ENCODE data around the gene STAB2. TPM values are rescaled to one million over a fixed set of nuclear protein-coding genes. Genes with fewer than 3 reads are reported as not detected.

STAB2 gene
- polyA plus RNA-seq, 1 of the 3 experiments (the other 2 are of a cell fraction), result not detected

DNA sequence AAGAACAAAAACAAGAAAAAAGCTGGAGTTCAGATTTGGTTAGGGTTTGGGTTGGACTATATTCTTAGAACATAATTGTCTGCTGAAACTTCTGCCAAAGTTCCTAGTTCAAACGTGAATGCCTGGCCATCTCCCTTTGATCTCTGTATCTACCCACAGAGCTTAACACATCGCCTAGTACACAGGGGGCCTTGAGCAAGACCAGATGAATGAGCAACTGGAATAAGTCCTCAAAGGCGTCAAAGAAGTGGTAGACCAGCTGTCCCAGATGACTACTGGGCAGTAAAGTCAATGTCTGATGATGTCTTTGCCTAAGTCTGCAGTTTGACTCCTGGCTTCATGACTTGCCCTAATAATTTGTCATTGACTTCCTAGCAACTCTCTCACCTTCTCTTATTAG is 13.9 kb upstream of the STAB2 start:
- WGBS (ENCODE audit: low lambda C conversion rate), result 20% methylated on average over 3 of the region's 3 CpGs
- Histone ChIP-seq H3K27ac (ENCODE audit: low read depth in 2 of 2, low read length in 1 of 2) (no peak overlapping the region), H3K9ac (no peak overlapping the region), H3K4me2 (no peak overlapping the region), H3K79me2 (ENCODE audit: insufficient read depth) (no peaks in the 10 kb centered on the region), H3K27me3 (ENCODE audit: insufficient read depth) (no peaks in the 10 kb centered on the region; the same call in 1 of the 2 replicates), H4K20me1 (ENCODE audit: insufficient read depth) (no peaks in the 10 kb centered on the region), H3K9me2 (no peaks in the 10 kb centered on the region), H3K36me3 (replicated peaks in 1 of 2; ENCODE audit: control insufficient read depth in 1 of 2, insufficient read depth in 2 of 2, low read length in 1 of 2) (no peaks in the 10 kb centered on the region), H3K4me1 (ENCODE audit: control insufficient read depth in 1 of 2, insufficient read depth in 2 of 2, low read depth in 1 of 2, low read length in 1 of 2) (peaks cover 0 to 7% of the 10 kb centered on the region in 2 experiments; a peak in 1 of 4 replicates), H3F3A (replicated peaks; ENCODE audit: insufficient read depth) (no peaks in the 10 kb centered on the region), H2AFZ (ENCODE audit: low read depth) (no peak overlapping the region), H3K4me3 (ENCODE audit: low read depth in 2 of 2, low read length in 1 of 2) (no peak overlapping the region), H3K9me3 (no peaks in the 10 kb centered on the region)
- TF ChIP-seq, protein P1, sequence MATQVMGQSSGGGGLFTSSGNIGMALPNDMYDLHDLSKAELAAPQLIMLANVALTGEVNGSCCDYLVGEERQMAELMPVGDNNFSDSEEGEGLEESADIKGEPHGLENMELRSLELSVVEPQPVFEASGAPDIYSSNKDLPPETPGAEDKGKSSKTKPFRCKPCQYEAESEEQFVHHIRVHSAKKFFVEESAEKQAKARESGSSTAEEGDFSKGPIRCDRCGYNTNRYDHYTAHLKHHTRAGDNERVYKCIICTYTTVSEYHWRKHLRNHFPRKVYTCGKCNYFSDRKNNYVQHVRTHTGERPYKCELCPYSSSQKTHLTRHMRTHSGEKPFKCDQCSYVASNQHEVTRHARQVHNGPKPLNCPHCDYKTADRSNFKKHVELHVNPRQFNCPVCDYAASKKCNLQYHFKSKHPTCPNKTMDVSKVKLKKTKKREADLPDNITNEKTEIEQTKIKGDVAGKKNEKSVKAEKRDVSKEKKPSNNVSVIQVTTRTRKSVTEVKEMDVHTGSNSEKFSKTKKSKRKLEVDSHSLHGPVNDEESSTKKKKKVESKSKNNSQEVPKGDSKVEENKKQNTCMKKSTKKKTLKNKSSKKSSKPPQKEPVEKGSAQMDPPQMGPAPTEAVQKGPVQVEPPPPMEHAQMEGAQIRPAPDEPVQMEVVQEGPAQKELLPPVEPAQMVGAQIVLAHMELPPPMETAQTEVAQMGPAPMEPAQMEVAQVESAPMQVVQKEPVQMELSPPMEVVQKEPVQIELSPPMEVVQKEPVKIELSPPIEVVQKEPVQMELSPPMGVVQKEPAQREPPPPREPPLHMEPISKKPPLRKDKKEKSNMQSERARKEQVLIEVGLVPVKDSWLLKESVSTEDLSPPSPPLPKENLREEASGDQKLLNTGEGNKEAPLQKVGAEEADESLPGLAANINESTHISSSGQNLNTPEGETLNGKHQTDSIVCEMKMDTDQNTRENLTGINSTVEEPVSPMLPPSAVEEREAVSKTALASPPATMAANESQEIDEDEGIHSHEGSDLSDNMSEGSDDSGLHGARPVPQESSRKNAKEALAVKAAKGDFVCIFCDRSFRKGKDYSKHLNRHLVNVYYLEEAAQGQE (IDR thresholded peaks at IDR 0.05; ENCODE audit: low read depth, low read length), result no peak
- TF ChIP-seq, protein P2, sequence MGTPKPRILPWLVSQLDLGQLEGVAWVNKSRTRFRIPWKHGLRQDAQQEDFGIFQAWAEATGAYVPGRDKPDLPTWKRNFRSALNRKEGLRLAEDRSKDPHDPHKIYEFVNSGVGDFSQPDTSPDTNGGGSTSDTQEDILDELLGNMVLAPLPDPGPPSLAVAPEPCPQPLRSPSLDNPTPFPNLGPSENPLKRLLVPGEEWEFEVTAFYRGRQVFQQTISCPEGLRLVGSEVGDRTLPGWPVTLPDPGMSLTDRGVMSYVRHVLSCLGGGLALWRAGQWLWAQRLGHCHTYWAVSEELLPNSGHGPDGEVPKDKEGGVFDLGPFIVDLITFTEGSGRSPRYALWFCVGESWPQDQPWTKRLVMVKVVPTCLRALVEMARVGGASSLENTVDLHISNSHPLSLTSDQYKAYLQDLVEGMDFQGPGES (IDR thresholded peaks at IDR 0.05; ENCODE audit: low read depth, low read length), result no peak
- TF ChIP-seq, protein P3, sequence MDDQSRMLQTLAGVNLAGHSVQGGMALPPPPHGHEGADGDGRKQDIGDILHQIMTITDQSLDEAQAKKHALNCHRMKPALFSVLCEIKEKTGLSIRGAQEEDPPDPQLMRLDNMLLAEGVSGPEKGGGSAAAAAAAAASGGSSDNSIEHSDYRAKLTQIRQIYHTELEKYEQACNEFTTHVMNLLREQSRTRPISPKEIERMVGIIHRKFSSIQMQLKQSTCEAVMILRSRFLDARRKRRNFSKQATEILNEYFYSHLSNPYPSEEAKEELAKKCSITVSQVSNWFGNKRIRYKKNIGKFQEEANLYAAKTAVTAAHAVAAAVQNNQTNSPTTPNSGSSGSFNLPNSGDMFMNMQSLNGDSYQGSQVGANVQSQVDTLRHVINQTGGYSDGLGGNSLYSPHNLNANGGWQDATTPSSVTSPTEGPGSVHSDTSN (IDR thresholded peaks at IDR 0.05), result no peak
- no peak for TF ChIP-seq NFIC (IDR thresholded peaks at IDR 0.05; ENCODE audit: borderline replicate concordance)
- no peak for TF ChIP-seq FOXJ3 (CRISPR knock-in tag; IDR thresholded peaks at IDR 0.05)
- POLR2A ChIA-PET, result no interaction called here
- DNase-seq, result no peak
- CTCF ChIA-PET, result interaction anchor here (0.6 to 2.4 kb wide), 4 partner anchors 10 to 60 kb away, joined by 3 to 13 read pairs (median 8); no protein-coding TSS in a partner anchor

DNA sequence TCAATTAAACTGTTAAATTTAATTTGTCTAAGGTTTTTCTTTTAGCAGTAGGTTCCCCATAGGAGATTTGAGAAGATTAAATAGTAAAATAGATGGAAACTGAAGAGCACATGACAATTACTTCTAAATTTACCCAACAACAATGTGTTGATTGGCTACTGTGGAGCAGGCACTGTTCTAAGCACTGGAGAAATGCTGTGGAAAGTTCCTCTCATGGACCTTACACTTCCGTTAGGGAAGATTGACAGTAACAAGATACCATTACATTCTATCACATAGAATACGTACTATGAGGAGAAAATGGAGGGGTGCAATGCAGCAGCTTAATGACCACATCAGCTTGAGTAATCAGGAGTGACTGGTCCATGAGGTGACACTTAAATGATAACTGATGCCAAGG is 8.1 kb upstream of the STAB2 start:
- no peak for TF ChIP-seq YY1 (IDR thresholded peaks at IDR 0.05; ENCODE audit: low read depth)
- no peak for TF ChIP-seq SMC3 (IDR thresholded peaks at IDR 0.05; ENCODE audit: low read depth, low read length)
- no peak for TF ChIP-seq TCF12 (IDR thresholded peaks at IDR 0.05)
- TF ChIP-seq FOSL2 (IDR thresholded peaks at IDR 0.05; ENCODE audit: borderline replicate concordance, low read depth), result no peak
- TF ChIP-seq TAF1 (IDR thresholded peaks at IDR 0.05; ENCODE audit: borderline replicate concordance, low read depth, low read length), result no peak
- TF ChIP-seq, protein P2 (IDR thresholded peaks at IDR 0.05; ENCODE audit: low read depth, low read length), result no peak
- TF ChIP-seq, protein P4, sequence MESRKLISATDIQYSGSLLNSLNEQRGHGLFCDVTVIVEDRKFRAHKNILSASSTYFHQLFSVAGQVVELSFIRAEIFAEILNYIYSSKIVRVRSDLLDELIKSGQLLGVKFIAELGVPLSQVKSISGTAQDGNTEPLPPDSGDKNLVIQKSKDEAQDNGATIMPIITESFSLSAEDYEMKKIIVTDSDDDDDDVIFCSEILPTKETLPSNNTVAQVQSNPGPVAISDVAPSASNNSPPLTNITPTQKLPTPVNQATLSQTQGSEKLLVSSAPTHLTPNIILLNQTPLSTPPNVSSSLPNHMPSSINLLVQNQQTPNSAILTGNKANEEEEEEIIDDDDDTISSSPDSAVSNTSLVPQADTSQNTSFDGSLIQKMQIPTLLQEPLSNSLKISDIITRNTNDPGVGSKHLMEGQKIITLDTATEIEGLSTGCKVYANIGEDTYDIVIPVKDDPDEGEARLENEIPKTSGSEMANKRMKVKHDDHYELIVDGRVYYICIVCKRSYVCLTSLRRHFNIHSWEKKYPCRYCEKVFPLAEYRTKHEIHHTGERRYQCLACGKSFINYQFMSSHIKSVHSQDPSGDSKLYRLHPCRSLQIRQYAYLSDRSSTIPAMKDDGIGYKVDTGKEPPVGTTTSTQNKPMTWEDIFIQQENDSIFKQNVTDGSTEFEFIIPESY (IDR thresholded peaks at IDR 0.05; ENCODE audit: borderline replicate concordance, low read depth), result no peak
- no peak for TF ChIP-seq ELF1 (IDR thresholded peaks at IDR 0.05)
- no peak for TF ChIP-seq RXRA (IDR thresholded peaks at IDR 0.05; ENCODE audit: borderline replicate concordance, low read depth)
- TF ChIP-seq EP300 (IDR thresholded peaks at IDR 0.05; ENCODE audit: borderline replicate concordance in 1 of 2, low read depth in 1 of 2, low read length in 1 of 2), result no peak
- no peak for TF ChIP-seq JUND (IDR thresholded peaks at IDR 0.05)
- no peak for TF ChIP-seq NRF1 (IDR thresholded peaks at IDR 0.05; ENCODE audit: low read depth, low read length)
- TF ChIP-seq, protein P5, sequence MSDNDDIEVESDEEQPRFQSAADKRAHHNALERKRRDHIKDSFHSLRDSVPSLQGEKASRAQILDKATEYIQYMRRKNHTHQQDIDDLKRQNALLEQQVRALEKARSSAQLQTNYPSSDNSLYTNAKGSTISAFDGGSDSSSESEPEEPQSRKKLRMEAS (IDR thresholded peaks at IDR 0.05; ENCODE audit: low read depth), result no peak
- no peak for TF ChIP-seq CHD2 (IDR thresholded peaks at IDR 0.05; ENCODE audit: low read length, partially characterized antibody)
- no peak for TF ChIP-seq FOXJ3 (CRISPR knock-in tag; IDR thresholded peaks at IDR 0.05)
- no peak for TF ChIP-seq SIN3A (IDR thresholded peaks at IDR 0.05; ENCODE audit: borderline replicate concordance, low read depth, low read length)
- Histone ChIP-seq H3F3A (replicated peaks; ENCODE audit: insufficient read depth) (no peaks in the 10 kb centered on the region), H3K9me3 (no peaks in the 10 kb centered on the region), H3K36me3 (replicated peaks in 1 of 2; ENCODE audit: control insufficient read depth in 1 of 2, insufficient read depth in 2 of 2, low read length in 1 of 2) (no peaks in the 10 kb centered on the region), H3K27ac (ENCODE audit: low read depth in 2 of 2, low read length in 1 of 2) (no peak overlapping the region), H3K4me2 (no peak overlapping the region), H3K79me2 (ENCODE audit: insufficient read depth) (no peaks in the 10 kb centered on the region), H3K9me2 (no peaks in the 10 kb centered on the region), H2AFZ (ENCODE audit: low read depth) (no peak overlapping the region), H3K4me3 (ENCODE audit: low read depth in 2 of 2, low read length in 1 of 2) (no peak overlapping the region), H4K20me1 (ENCODE audit: insufficient read depth) (no peaks in the 10 kb centered on the region), H3K9ac (no peak overlapping the region), H3K27me3 (ENCODE audit: insufficient read depth) (no peaks in the 10 kb centered on the region; the same call in 1 of the 2 replicates), H3K4me1 (ENCODE audit: control insufficient read depth in 1 of 2, insufficient read depth in 2 of 2, low read depth in 1 of 2, low read length in 1 of 2) (peaks cover 0 to 3% of the 10 kb centered on the region in 2 experiments; a peak in 1 of 4 replicates)
- 55% methylated on average over 2 of the region's 2 CpGs for WGBS (ENCODE audit: low lambda C conversion rate)
- ChIA-PET POLR2A (no interaction called here), CTCF (interaction anchor here (0.8 to 1.0 kb wide), 2 partner anchors 10 to 53 kb away, joined by 3 read pairs; no protein-coding TSS in a partner anchor)
- no peak for DNase-seq

Data from SK-N-SH (cell line).